Measurements from ENCODE around the gene ARTN.

DNA sequence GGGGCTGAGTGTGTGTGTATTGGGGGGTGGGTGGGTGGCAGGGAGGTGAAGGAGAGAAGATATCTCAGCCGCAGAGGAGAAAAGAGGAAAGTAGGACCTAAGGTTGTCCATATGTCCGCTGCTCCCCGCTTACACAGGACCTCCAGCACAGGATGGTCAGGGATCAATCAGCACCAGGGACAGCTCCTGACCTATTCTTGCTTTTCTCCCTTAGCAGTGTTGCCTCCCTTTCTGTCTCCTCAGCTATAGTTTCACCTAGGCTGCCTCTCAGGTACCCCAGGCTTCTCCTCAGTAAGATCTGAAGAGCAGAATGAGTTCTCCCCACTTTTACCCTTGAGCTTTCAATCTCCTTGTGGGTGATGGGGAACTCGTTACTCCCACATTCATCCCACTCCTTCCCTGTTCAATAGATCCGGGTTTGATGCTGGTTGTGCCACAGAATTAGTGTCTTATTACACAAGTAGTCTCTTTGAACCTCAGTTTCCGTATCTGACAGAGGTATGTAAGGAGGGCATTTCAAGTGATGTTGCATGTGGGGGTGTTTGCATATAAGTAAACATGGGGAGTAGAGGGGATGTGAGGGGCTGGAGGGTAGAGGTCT is 34.8 kb downstream of the ARTN start:
- TF ChIP-seq, protein P1, sequence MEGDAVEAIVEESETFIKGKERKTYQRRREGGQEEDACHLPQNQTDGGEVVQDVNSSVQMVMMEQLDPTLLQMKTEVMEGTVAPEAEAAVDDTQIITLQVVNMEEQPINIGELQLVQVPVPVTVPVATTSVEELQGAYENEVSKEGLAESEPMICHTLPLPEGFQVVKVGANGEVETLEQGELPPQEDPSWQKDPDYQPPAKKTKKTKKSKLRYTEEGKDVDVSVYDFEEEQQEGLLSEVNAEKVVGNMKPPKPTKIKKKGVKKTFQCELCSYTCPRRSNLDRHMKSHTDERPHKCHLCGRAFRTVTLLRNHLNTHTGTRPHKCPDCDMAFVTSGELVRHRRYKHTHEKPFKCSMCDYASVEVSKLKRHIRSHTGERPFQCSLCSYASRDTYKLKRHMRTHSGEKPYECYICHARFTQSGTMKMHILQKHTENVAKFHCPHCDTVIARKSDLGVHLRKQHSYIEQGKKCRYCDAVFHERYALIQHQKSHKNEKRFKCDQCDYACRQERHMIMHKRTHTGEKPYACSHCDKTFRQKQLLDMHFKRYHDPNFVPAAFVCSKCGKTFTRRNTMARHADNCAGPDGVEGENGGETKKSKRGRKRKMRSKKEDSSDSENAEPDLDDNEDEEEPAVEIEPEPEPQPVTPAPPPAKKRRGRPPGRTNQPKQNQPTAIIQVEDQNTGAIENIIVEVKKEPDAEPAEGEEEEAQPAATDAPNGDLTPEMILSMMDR (conservative IDR thresholded peaks at IDR 0.05; ENCODE audit: low read length) = no peak
- TF ChIP-seq EZH2phosphoT487 (IDR thresholded peaks at IDR 0.05; ENCODE audit: borderline replicate concordance) = no peak

Measured in Loucy (cell line).